Mammary epithelial cell (primary cell): Measurements from ENCODE around the gene MCL1.

Experiments
- EZH2 ChIP-seq: IDR thresholded peaks from 2 replicates; pipeline ENCODE4 v1.6.1; 2012; ENCODE audit warnings: low read length, inconsistent platforms, borderline replicate concordance
- TF ChIP-seq, protein P1 (sequence below), 2 donors: IDR thresholded peaks in 1 of 2; conservative IDR thresholded peaks in 1 of 2; 2 replicates each; pipeline ENCODE4 v1.5.1; 2011 to 2012; ENCODE audit warnings: inconsistent platforms in 2 of 2, low read length in 2 of 2, mild to moderate bottlenecking in 2 of 2, control low read depth in 1 of 2, low read depth in 1 of 2; ENCODE audit not compliant: insufficient read depth in 1 of 2; ENCODE audit errors: extremely low read depth in 1 of 2

DNA sequence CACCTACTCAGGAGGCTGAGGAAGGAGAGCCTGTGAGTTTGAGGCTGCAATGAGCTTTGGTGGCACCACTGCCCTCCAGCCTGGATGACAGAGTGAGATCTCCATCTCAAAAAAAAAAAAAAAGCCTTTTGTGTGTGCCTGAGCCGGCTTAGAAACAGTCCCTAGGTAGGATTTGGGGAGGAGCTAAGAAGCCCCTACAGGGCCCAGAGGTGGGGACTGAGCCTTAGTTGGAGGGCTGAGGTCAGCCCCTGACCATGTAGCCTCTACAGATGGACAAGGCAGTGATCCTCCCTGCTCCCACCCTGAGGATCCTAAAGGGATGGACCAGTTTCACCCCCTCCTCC, 27.7 kb downstream of the MCL1 start:
- TF ChIP-seq, protein P1, sequence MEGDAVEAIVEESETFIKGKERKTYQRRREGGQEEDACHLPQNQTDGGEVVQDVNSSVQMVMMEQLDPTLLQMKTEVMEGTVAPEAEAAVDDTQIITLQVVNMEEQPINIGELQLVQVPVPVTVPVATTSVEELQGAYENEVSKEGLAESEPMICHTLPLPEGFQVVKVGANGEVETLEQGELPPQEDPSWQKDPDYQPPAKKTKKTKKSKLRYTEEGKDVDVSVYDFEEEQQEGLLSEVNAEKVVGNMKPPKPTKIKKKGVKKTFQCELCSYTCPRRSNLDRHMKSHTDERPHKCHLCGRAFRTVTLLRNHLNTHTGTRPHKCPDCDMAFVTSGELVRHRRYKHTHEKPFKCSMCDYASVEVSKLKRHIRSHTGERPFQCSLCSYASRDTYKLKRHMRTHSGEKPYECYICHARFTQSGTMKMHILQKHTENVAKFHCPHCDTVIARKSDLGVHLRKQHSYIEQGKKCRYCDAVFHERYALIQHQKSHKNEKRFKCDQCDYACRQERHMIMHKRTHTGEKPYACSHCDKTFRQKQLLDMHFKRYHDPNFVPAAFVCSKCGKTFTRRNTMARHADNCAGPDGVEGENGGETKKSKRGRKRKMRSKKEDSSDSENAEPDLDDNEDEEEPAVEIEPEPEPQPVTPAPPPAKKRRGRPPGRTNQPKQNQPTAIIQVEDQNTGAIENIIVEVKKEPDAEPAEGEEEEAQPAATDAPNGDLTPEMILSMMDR (conservative IDR thresholded peaks at IDR 0.05 in 1 of 2, IDR thresholded peaks at IDR 0.05 in 1 of 2; ENCODE audit: extremely low read depth in 1 of 2, insufficient read depth in 1 of 2, low read depth in 1 of 2, low read length in 2 of 2), result no peak
- no peak for TF ChIP-seq EZH2
